Keratinocyte (primary cell): Measurements from ENCODE around the gene PID1. TPM values are rescaled to one million over a fixed set of nuclear protein-coding genes. Genes with fewer than 3 reads are reported as not detected.

Source experiments
- DNase-seq: peaks from one replicate; pipeline ENCODE4 v3.0.0-alpha.2; 2011; ENCODE audit warnings: low read depth, missing footprints, low spot score
- FAIRE-seq: peaks from 2 replicates; lab custom pipeline; 2011; peaks lifted over from hg19 to GRCh38; lab: Jason Lieb, UNC
- H2AFZ ChIP-seq: 2 replicates; pipeline ENCODE4 v1.6.0; 2012; ENCODE audit warnings: low read length, control low read depth, inconsistent platforms; ENCODE audit not compliant: control insufficient read depth
- H3K27ac ChIP-seq: 2 replicates; pipeline ENCODE4 v1.5.1; 2011; ENCODE audit warnings: low read length; ENCODE audit not compliant: control insufficient read depth, insufficient read depth
- H3K27me3 ChIP-seq: 3 replicates; pipeline ENCODE4 v1.6.0; 2011; ENCODE audit warnings: low read length; ENCODE audit not compliant: control insufficient read depth, insufficient read depth; ENCODE audit errors: extremely low read depth
- H3K36me3 ChIP-seq, 2 experiments: 2 replicates in 1 of 2; 3 replicates in 1 of 2; pipeline ENCODE4 v1.5.1; 2011; ENCODE audit warnings: low read length in 2 of 2, mild to moderate bottlenecking in 1 of 2; ENCODE audit not compliant: control insufficient read depth in 2 of 2, insufficient read depth in 2 of 2; ENCODE audit errors: extremely low read depth in 1 of 2
- H3K4me1 ChIP-seq: 3 replicates; pipeline ENCODE4 v1.5.1; 2011; ENCODE audit warnings: low read length; ENCODE audit not compliant: control insufficient read depth, insufficient read depth; ENCODE audit errors: extremely low read depth
- H3K4me2 ChIP-seq: 3 replicates; pipeline ENCODE4 v1.6.0; 2011; ENCODE audit warnings: low read depth, low read length; ENCODE audit not compliant: control insufficient read depth, insufficient read depth; ENCODE audit errors: extremely low read depth
- H3K4me3 ChIP-seq, 3 experiments: fragments of 200-600 bp in 1 of 3; sonication (generic) in 1 of 3; 2 replicates in 2 of 3; 3 replicates in 1 of 3; pipeline ENCODE4 v1.5.1; 2011 to 2016; ENCODE audit warnings: low read length in 3 of 3, mild to moderate bottlenecking in 3 of 3, control low read depth in 2 of 3, inconsistent platforms in 1 of 3, low read depth in 1 of 3, mixed read lengths in 1 of 3, mixed run types in 1 of 3, moderate library complexity in 1 of 3; ENCODE audit not compliant: control insufficient read depth in 2 of 3, insufficient read depth in 2 of 3; ENCODE audit errors: extremely low read depth in 1 of 3
- H3K79me2 ChIP-seq: 2 replicates; pipeline ENCODE4 v1.6.0; 2012; ENCODE audit warnings: low read length; ENCODE audit not compliant: control insufficient read depth, insufficient read depth
- H3K9ac ChIP-seq: 3 replicates; pipeline ENCODE4 v1.6.0; 2011; ENCODE audit warnings: low read length; ENCODE audit not compliant: control insufficient read depth, insufficient read depth; ENCODE audit errors: extremely low read depth
- H3K9me1 ChIP-seq: 3 replicates; pipeline ENCODE4 v1.6.0; 2011; ENCODE audit warnings: low read length; ENCODE audit not compliant: control insufficient read depth, insufficient read depth; ENCODE audit errors: extremely low read depth
- H3K9me3 ChIP-seq: 2 replicates; pipeline ENCODE4 v1.5.1; 2012; ENCODE audit warnings: low read depth, low read length; ENCODE audit not compliant: control insufficient read depth
- H4K20me1 ChIP-seq: 3 replicates; pipeline ENCODE4 v1.6.0; 2011; ENCODE audit warnings: low read length; ENCODE audit not compliant: control insufficient read depth, insufficient read depth; ENCODE audit errors: extremely low read depth
- CTCF ChIP-seq, 3 experiments: IDR thresholded peaks in 1 of 3; conservative IDR thresholded peaks in 1 of 3; optimal IDR thresholded peaks in 1 of 3; 2 replicates in 2 of 3; 3 replicates in 1 of 3; pipeline versions ENCODE3 to v1.5.1; 2011; ENCODE audit warnings: low read length in 3 of 3, mild to moderate bottlenecking in 3 of 3, moderate library complexity in 2 of 3, control low read depth in 1 of 3, inconsistent platforms in 1 of 3; ENCODE audit not compliant: insufficient read depth in 2 of 3; ENCODE audit errors: extremely low read depth in 1 of 3
- EZH2 ChIP-seq: IDR thresholded peaks from one replicate; pipeline ENCODE4 v1.6.1; 2012; ENCODE audit warnings: inconsistent platforms, mild to moderate bottlenecking, low read length, moderate library complexity
- dilution Hi-C: fragments of 300-500 bp; cut with MboI; formaldehyde crosslinking; loops from one replicate; pipeline ENCODE4 v1.7.0; 2020; ENCODE audit warnings: low sequenced_read_pairs; ENCODE audit not compliant: extremely low pct_ligation_motif_present
- polyA plus RNA-seq, 5 experiments: library from polyadenylated mRNA; depleted of rRNA in 3 of 5; stranded (reverse) in 3 of 5; stranded (forward) in 1 of 5; unstranded in 1 of 5; fragments of >200 nt; gene quantifications; 1 replicate in 1 of 5; 2 replicates in 3 of 5; 3 replicates in 1 of 5; pipeline versions ENCODE4 v1.2.1 to v1.2.3, GENCODE V29; 2011 to 2012; ENCODE audit warnings: missing spikeins in 2 of 5, low read depth in 1 of 5, low replicate concordance in 1 of 5

Gene PID1
- polyA plus RNA-seq, 1 donor (not counting 4 experiments of a cell fraction or from before 2014, with no cell fraction given) = 5.4 TPM

- no peak overlapping the region for H3K4me3 ChIP-seq
- no peak for TF ChIP-seq EZH2
- TF ChIP-seq CTCF (optimal IDR thresholded peaks at IDR 0.05 in 1 of 3, IDR thresholded peaks at IDR 0.05 in 1 of 3, conservative IDR thresholded peaks at IDR 0.05 in 1 of 3; ENCODE audit: extremely low read depth in 1 of 3, insufficient read depth in 2 of 3, low read length in 3 of 3) = no peak
- FAIRE-seq (no peak), DNase-seq (no peak)
- H3K4me2 ChIP-seq = no peak overlapping the region
- H3K79me2 ChIP-seq = no peaks in the 10 kb centered on the region
- no peaks in the 10 kb centered on the region for H3K27me3 ChIP-seq
- H3K27ac ChIP-seq = no peak overlapping the region
- dilution Hi-C loops = no loop called here
- H3K9ac ChIP-seq = no peak overlapping the region
- H3K36me3 ChIP-seq = no peaks in the 10 kb centered on the region
- H3K4me1 ChIP-seq = no peaks in the 10 kb centered on the region
- no peaks in the 10 kb centered on the region for H3K9me1 ChIP-seq
- no peaks in the 10 kb centered on the region for H4K20me1 ChIP-seq
- no peaks in the 10 kb centered on the region for H3K9me3 ChIP-seq
- H2AFZ ChIP-seq = no peak overlapping the region
These were observed 110.9 kb downstream of the PID1 start for GRCh38 chr2:229160180-229160579.

GRCh38 chr2:229159405-229159804 lies 111.7 kb downstream of the PID1 start:
- Histone ChIP-seq H3K4me1 (no peaks in the 10 kb centered on the region), H3K9ac (no peak overlapping the region), H3K36me3 (no peaks in the 10 kb centered on the region), H3K4me3 (no peak overlapping the region), H4K20me1 (no peaks in the 10 kb centered on the region), H3K27ac (no peak overlapping the region), H2AFZ (no peak overlapping the region), H3K79me2 (no peaks in the 10 kb centered on the region), H3K9me1 (no peaks in the 10 kb centered on the region), H3K4me2 (no peak overlapping the region), H3K9me3 (no peaks in the 10 kb centered on the region), H3K27me3 (no peaks in the 10 kb centered on the region)
- TF ChIP-seq EZH2 = no peak
- dilution Hi-C loops = no loop called here
- no peak for FAIRE-seq
- no peak for DNase-seq

GRCh38 chr2:229154381-229154780 lies 116.7 kb downstream of the PID1 start:
- no peaks in the 10 kb centered on the region for H3K9me3 ChIP-seq
- no peak for FAIRE-seq
- dilution Hi-C loops = no loop called here

More at GRCh38 chr2:229154381-229154780, 116.7 kb downstream of the PID1 start:
- Histone ChIP-seq H3K27me3 (no peaks in the 10 kb centered on the region), H3K4me2 (no peak overlapping the region), H3K4me3 (no peak overlapping the region), H3K27ac (no peak overlapping the region), H3K79me2 (no peaks in the 10 kb centered on the region), H4K20me1 (no peaks in the 10 kb centered on the region), H3K4me1 (no peaks in the 10 kb centered on the region), H3K9me1 (no peaks in the 10 kb centered on the region), H2AFZ (no peak overlapping the region), H3K9ac (no peak overlapping the region), H3K36me3 (no peaks in the 10 kb centered on the region)
- TF ChIP-seq CTCF (optimal IDR thresholded peaks at IDR 0.05 in 1 of 3, IDR thresholded peaks at IDR 0.05 in 1 of 3, conservative IDR thresholded peaks at IDR 0.05 in 1 of 3; ENCODE audit: extremely low read depth in 1 of 3, insufficient read depth in 2 of 3, low read length in 3 of 3) = no peak
- TF ChIP-seq EZH2 = no peak
- no peak for DNase-seq
